GM12878 (cell line): Measurements from ENCODE around the gene SFXN5. TPM values are rescaled to one million over a fixed set of nuclear protein-coding genes. Genes with fewer than 3 reads are reported as not detected.

Source experiments
- ATAC-seq: fragments of 200-7000 bp; cut with Tn5 transposase; 3 replicates; pipeline ENCODE4 v1.9.1; 2020; ENCODE audit warnings: mild to moderate bottlenecking, moderate library complexity
- BruUV-seq: library from RNA; stranded (reverse); fragments of 400-500 nt; replicated peaks from 2 replicates; lab custom pipeline; 2021; lab: Mats Ljungman, UMichigan
- CTCF ChIA-PET: fragments of 300-600 bp; sonication (Branson Sonifier 250); formaldehyde crosslinking; extraction: SDS; loops from one replicate; lab custom pipeline; 2021; ENCODE audit warnings: inconsistent platforms; lab: Yijun Ruan, JAX
- POLR2A ChIA-PET: fragments of 350-600 bp; formaldehyde crosslinking; extraction: SDS; loops from one replicate; lab custom pipeline; 2021; ENCODE audit warnings: inconsistent platforms; lab: Charles Lee
- RAD21 ChIA-PET: fragments of 300-600 bp; sonication (Branson Sonifier 250); formaldehyde crosslinking; loops from one replicate; lab custom pipeline; 2023; ENCODE audit warnings: antibody characterized with exemption; ENCODE audit not compliant: unreplicated experiment; lab: Charles Lee
- SMC1A ChIA-PET: fragments of 300-600 bp; sonication (Branson Sonifier 250); formaldehyde crosslinking; loops from one replicate; lab custom pipeline; 2023; ENCODE audit not compliant: unreplicated experiment, uncharacterized antibody; lab: Charles Lee
- DNase-seq: peaks from one replicate; pipeline ENCODE4 v3.0.0-alpha.2; 2011; ENCODE audit warnings: low read depth, low spot score
- FAIRE-seq: peaks from 3 replicates; lab custom pipeline; 2011; peaks lifted over from hg19 to GRCh38; lab: Jason Lieb, UNC
- H2AFZ ChIP-seq: 2 replicates; pipeline ENCODE4 v1.6.0; 2011; ENCODE audit warnings: low read depth, low read length, control low read depth; ENCODE audit not compliant: control insufficient read depth
- H3K27ac ChIP-seq: 2 replicates; pipeline ENCODE4 v1.5.1; 2011; ENCODE audit warnings: control low read depth; ENCODE audit not compliant: control insufficient read depth, insufficient read depth
- H3K27me3 ChIP-seq, 2 experiments: replicated peaks in 1 of 2; 2 replicates each; pipeline versions ENCODE4 v1.6.0 to v1.6.1; 2011; ENCODE audit warnings: low read length in 1 of 2; ENCODE audit not compliant: control insufficient read depth in 2 of 2, insufficient read depth in 2 of 2
- H3K36me3 ChIP-seq, 2 experiments: 2 replicates each; pipeline ENCODE4 v1.5.1; 2011; ENCODE audit warnings: low read length in 1 of 2; ENCODE audit not compliant: control insufficient read depth in 2 of 2, insufficient read depth in 2 of 2
- H3K4me1 ChIP-seq: 2 replicates; pipeline ENCODE4 v1.6.1; 2011; ENCODE audit warnings: mild to moderate bottlenecking, low read length, moderate library complexity, mixed read lengths; ENCODE audit not compliant: control insufficient read depth, insufficient read depth
- H3K4me2 ChIP-seq: 2 replicates; pipeline ENCODE4 v1.6.0; 2011; ENCODE audit warnings: control low read depth; ENCODE audit not compliant: control insufficient read depth, insufficient read depth
- H3K4me3 ChIP-seq: fragments of 200-600 bp; sonication (generic); 2 replicates; pipeline ENCODE4 v1.5.1; 2016
- H3K79me2 ChIP-seq: 2 replicates; pipeline ENCODE4 v1.6.0; 2011; ENCODE audit warnings: low read length; ENCODE audit not compliant: control insufficient read depth, insufficient read depth
- H3K9ac ChIP-seq: 2 replicates; pipeline ENCODE4 v1.8.0; 2011; ENCODE audit warnings: low read length, control low read depth, mixed read lengths; ENCODE audit not compliant: control insufficient read depth, insufficient read depth
- H3K9me3 ChIP-seq: replicated peaks from 3 replicates; pipeline ENCODE4 v1.5.1; 2011; ENCODE audit warnings: mild to moderate bottlenecking, low read length; ENCODE audit not compliant: control insufficient read depth, insufficient read depth
- H4K20me1 ChIP-seq: 2 replicates; pipeline ENCODE4 v1.6.0; 2011; ENCODE audit not compliant: control insufficient read depth, insufficient read depth
- ASH2L ChIP-seq: fragments of 300-600, 200-600 bp; sonication (generic); IDR thresholded peaks from 2 replicates; pipeline ENCODE4 v1.6.1; 2017; ENCODE audit warnings: low read depth, mild to moderate bottlenecking, borderline replicate concordance
- ATF7 ChIP-seq: fragments of 450-650 bp; IDR thresholded peaks from 2 replicates; pipeline ENCODE4 v1.6.1; 2016; ENCODE audit warnings: low read depth, mild to moderate bottlenecking
- ESRRA ChIP-seq: IDR thresholded peaks from 2 replicates; pipeline ENCODE4 v1.6.1; 2012; ENCODE audit warnings: mild to moderate bottlenecking, low read length, improper control_type of control experiment
- GATAD2B ChIP-seq: fragments of 450-650 bp; conservative IDR thresholded peaks from 2 replicates; pipeline ENCODE4 v1.6.1; 2017; ENCODE audit warnings: low read depth, mild to moderate bottlenecking, moderate library complexity
- JUNB ChIP-seq: IDR thresholded peaks from 2 replicates; pipeline ENCODE4 v1.6.1; 2016; ENCODE audit warnings: antibody characterized with exemption, mild to moderate bottlenecking
- NR2F1 ChIP-seq: fragments of 450-650 bp; conservative IDR thresholded peaks from 2 replicates; pipeline ENCODE4 v1.6.1; 2017; ENCODE audit warnings: mild to moderate bottlenecking
- PML ChIP-seq: IDR thresholded peaks from 2 replicates; pipeline ENCODE4 v1.6.1; 2012; ENCODE audit warnings: low read length, inconsistent platforms
- RCOR1 ChIP-seq: conservative IDR thresholded peaks from 2 replicates; pipeline ENCODE4 v1.6.1; 2012; ENCODE audit warnings: low read depth, low read length, improper control_type of control experiment
- RELB ChIP-seq: fragments of 450-650 bp; IDR thresholded peaks from 2 replicates; pipeline ENCODE4 v1.6.1; 2017; ENCODE audit warnings: low read depth, mild to moderate bottlenecking, moderate library complexity
- SPI1 ChIP-seq: IDR thresholded peaks from 2 replicates; pipeline ENCODE4 v1.6.1; 2011; ENCODE audit warnings: low read depth, mild to moderate bottlenecking, low read length, moderate library complexity, borderline replicate concordance; ENCODE audit not compliant: insufficient read depth
- TCF12 ChIP-seq: IDR thresholded peaks from 2 replicates; pipeline ENCODE4 v1.6.1; 2011; ENCODE audit warnings: low read depth, mild to moderate bottlenecking, low read length
- ZZZ3 ChIP-seq: IDR thresholded peaks from 2 replicates; pipeline ENCODE4 v1.6.1; 2011; ENCODE audit warnings: low read depth; ENCODE audit not compliant: control insufficient read depth, insufficient read length
- WGBS: methylation state at CpG from one replicate; pipeline ENCODE4 v1.1.6; 2016; ENCODE audit warnings: low lambda C conversion rate; ENCODE audit not compliant: insufficient replicate concordance, insufficient coverage; ENCODE audit errors: missing lambda C conversion rate; 5-methylcytosine and 5-hydroxymethylcytosine counted together
- in situ Hi-C: fragments of 300-500 bp; cut with MboI; formaldehyde crosslinking; loops from 9 replicates; pipeline ENCODE4 v1.14.3; 2018; ENCODE audit warnings: mixed read lengths
- intact Hi-C: fragments of 100-400 bp; cut with micrococcal nuclease; formaldehyde crosslinking; loops from one replicate; pipeline ENCODE4 v1.14.2; 2022; ENCODE audit not compliant: unreplicated experiment
- polyA plus RNA-seq, 11 experiments: library from polyadenylated mRNA; depleted of rRNA in 4 of 11; unstranded in 6 of 11; stranded (reverse) in 5 of 11; fragments of >200 nt; fragmentation: Nextera tagmentation in 4 of 11; fragmentation: Illumina TruSeq in 1 of 11; extraction: Ambion mirVana in 4 of 11; extraction: Trizol in 1 of 11; gene quantifications; 1 replicate in 1 of 11; 2 replicates in 10 of 11; pipeline versions ENCODE4 v1.2.1 to v1.2.3, GENCODE V29; 2011 to 2016; ENCODE audit warnings: inconsistent platforms in 2 of 11, missing spikeins in 2 of 11, low read depth in 1 of 11
- total RNA-seq, 4 experiments: library from RNA; depleted of rRNA in 3 of 4; stranded (reverse); fragments of >200 nt in 3 of 4; fragmentation: Illumina TruSeq in 1 of 4; extraction: Trizol in 1 of 4; gene quantifications; 2 replicates each; pipeline versions ENCODE4 v1.2.1 to v1.2.3, GENCODE V29; 2013 to 2021

SFXN5 gene
- total and polyA plus RNA-seq, 10 of the 15 experiments (the other 5 are each of a cell fraction or from before 2014, with no cell fraction given) = 3.3 to 15.9 (median 11.2) TPM

DNA sequence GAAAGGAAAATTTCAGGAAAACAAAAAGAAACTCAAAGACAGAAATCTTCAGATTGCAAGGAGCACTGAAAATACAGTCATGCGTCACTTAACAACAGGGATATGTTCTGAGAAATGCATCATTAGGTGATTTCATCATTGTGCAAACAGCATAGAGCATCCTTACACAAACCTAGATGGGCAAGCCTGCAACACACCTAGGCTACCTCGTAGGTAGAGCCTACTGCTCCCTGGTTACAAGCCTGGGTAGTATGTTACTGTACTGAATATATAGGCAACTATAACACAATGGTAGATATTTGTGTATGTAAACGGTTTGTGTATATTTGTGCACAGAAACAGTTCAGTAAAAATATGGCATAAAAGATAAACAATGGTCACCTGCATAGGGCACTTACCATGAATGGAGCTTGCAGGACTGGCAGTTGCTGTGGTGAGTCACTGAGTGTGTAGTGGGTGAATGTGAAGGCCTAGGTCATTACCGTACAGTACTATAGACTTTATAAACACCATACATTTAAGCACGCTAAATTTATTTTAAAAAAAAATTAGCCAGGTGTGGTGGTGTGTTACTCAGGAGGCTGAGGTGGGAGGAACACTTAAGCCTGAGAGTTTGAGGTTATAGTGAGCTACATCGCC is 33.4 kb downstream of the SFXN5 start:
- ATAC-seq = no peak
- H3K4me2 ChIP-seq = no peak overlapping the region
- in situ Hi-C loops = no loop called here
- no peaks in the 10 kb centered on the region for H3K9me3 ChIP-seq
- no peak overlapping the region for H3K4me3 ChIP-seq
- intact Hi-C loops = no loop called here
- no peak overlapping the region for H3K27ac ChIP-seq
- no peak for DNase-seq
- no peaks in the 10 kb centered on the region for H4K20me1 ChIP-seq
- POLR2A ChIA-PET = interaction anchor here (0.6 kb wide), 2 partner anchors 21 to 1651 kb away, joined by 3 read pairs; no protein-coding TSS in a partner anchor
- no peaks in the 10 kb centered on the region for H3K4me1 ChIP-seq
- CTCF ChIA-PET = interaction anchor here (0.8 to 0.9 kb wide), 2 partner anchors 35 to 174 kb away, joined by 3 read pairs; no protein-coding TSS in a partner anchor
- no peak for TF ChIP-seq ZZZ3
- SMC1A ChIA-PET = no interaction called here
- no peaks in the 10 kb centered on the region for H3K79me2 ChIP-seq
- RAD21 ChIA-PET = no interaction called here
- H2AFZ ChIP-seq = no peak overlapping the region
- no peaks in the 10 kb centered on the region for H3K27me3 ChIP-seq
- no TSS peak for BruUV-seq
- no peak overlapping the region for H3K9ac ChIP-seq
- WGBS = 68% methylated on average over 6 of the region's 6 CpGs
- no peak for FAIRE-seq
- no peaks in the 10 kb centered on the region for H3K36me3 ChIP-seq

DNA sequence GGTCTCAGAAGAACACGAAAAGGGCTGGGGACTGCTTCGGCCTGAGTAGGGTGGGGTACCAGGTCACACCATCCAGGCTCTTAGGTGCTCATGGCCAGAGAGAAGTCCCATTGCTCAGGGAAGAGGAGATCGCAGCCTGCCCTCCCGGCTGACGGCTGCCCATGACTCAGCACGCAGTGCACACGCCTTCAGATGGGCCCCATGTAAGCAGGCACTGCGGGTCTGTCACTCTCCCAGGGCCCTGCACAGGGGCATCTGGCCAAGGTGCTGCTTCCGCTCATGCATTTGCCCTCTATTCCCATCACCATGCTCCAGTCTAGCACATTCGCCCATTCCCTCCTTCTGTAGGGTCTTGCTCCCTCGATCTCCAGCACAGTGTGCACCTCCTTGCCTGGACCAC is 34.7 kb downstream of the SFXN5 start:
- ChIA-PET POLR2A (no interaction called here), CTCF (no interaction called here)
- no peak overlapping the region for H3K9ac ChIP-seq

More for the DNA sequence above, 34.7 kb downstream of the SFXN5 start:
- Histone ChIP-seq H3K4me1 (no peaks in the 10 kb centered on the region), H3K4me3 (no peak overlapping the region), H3K9me3 (no peaks in the 10 kb centered on the region), H3K27ac (no peak overlapping the region), H4K20me1 (no peaks in the 10 kb centered on the region), H3K27me3 (no peaks in the 10 kb centered on the region), H3K79me2 (no peaks in the 10 kb centered on the region), H3K4me2 (no peak overlapping the region), H2AFZ (no peak overlapping the region), H3K36me3 (no peaks in the 10 kb centered on the region)
- ATAC-seq (no peak), FAIRE-seq (no peak), DNase-seq (no peak)
- in situ Hi-C loops = no loop called here
- 70% methylated on average over 11 of the region's 11 CpGs for WGBS
- RAD21 ChIA-PET = no interaction called here
- intact Hi-C loops = no loop called here
- no TSS peak for BruUV-seq
- SMC1A ChIA-PET = no interaction called here
- TF ChIP-seq ATF7 = no peak
- no peak for TF ChIP-seq NR2F1
- no peak for TF ChIP-seq JUNB
- no peak for TF ChIP-seq RELB
- TF ChIP-seq ESRRA = no peak
- TF ChIP-seq GATAD2B = no peak
- TF ChIP-seq TCF12 = no peak
- no peak for TF ChIP-seq SPI1
- no peak for TF ChIP-seq ASH2L
- no peak for TF ChIP-seq PML
- TF ChIP-seq RCOR1 = no peak
